Tibial nerve (tissue), 4 donors: ENCODE results near the gene MED12L. TPM values are rescaled to one million over a fixed set of nuclear protein-coding genes. Genes with fewer than 3 reads are reported as not detected.

ENCODE experiments used
- DNase-seq, 2 donors: peaks; one replicate each; pipeline ENCODE4 v3.0.0-alpha.2; 2019; ENCODE audit warnings: low spot score in 2 of 2
- H3K27ac ChIP-seq, 4 donors: fragments of 200-600 bp; sonication (generic) in 3 of 4; one replicate each; pipeline ENCODE4 v1.5.1; 2017 to 2019; ENCODE audit warnings: mild to moderate bottlenecking in 1 of 4
- H3K27me3 ChIP-seq, 2 donors: fragments of 200-600 bp; sonication (generic) in 1 of 2; one replicate each; pipeline versions ENCODE4 v1.5.1 to v1.6.0; 2017 to 2019
- H3K36me3 ChIP-seq, 3 donors: fragments of 200-600 bp; sonication (generic); one replicate each; pipeline ENCODE4 v1.5.1; 2018 to 2019
- H3K4me1 ChIP-seq, 4 donors: fragments of 200-600 bp; sonication (generic) in 3 of 4; one replicate each; pipeline ENCODE4 v1.5.1; 2017 to 2019
- H3K4me3 ChIP-seq, 4 donors: fragments of 200-600 bp; sonication (generic) in 3 of 4; one replicate each; pipeline ENCODE4 v1.5.1; 2017 to 2019; ENCODE audit warnings: mild to moderate bottlenecking in 1 of 4, moderate library complexity in 1 of 4
- H3K9me3 ChIP-seq, 4 donors: fragments of 200-600 bp; sonication (generic) in 3 of 4; one replicate each; pipeline ENCODE4 v1.5.1; 2017 to 2019
- EP300 ChIP-seq, 2 donors: sonication (generic); formaldehyde crosslinking; IDR thresholded peaks; one replicate each; pipeline ENCODE4 v1.6.1; 2017; ENCODE audit warnings: antibody characterized with exemption in 2 of 2, mild to moderate bottlenecking in 1 of 2
- POLR2A ChIP-seq, 2 donors: fragments of 450-650 bp; IDR thresholded peaks; one replicate each; pipeline ENCODE4 v1.6.1; 2017; ENCODE audit warnings: antibody characterized with exemption in 2 of 2, mild to moderate bottlenecking in 2 of 2, moderate library complexity in 2 of 2
- WGBS, 2 donors: methylation state at CpG; one replicate each; pipeline ENCODE4 v1.1.5; 2018; 5-methylcytosine and 5-hydroxymethylcytosine counted together
- total RNA-seq, 4 donors: library from RNA; depleted of rRNA; stranded (reverse); fragments of >200 nt; gene quantifications; one replicate each; pipeline ENCODE4 v1.1.0, GENCODE V29; 2016
- TF ChIP-seq, protein P1 (sequence below), 5 experiments: fragments of 200-600 bp in 3 of 5; fragments of 450-650 bp in 2 of 5; sonication (generic) in 3 of 5; IDR thresholded peaks; one replicate each; pipeline ENCODE4 v1.5.1; 2016 to 2019; ENCODE audit warnings: antibody characterized with exemption in 5 of 5, mild to moderate bottlenecking in 3 of 5, moderate library complexity in 2 of 5

MED12L gene
- total RNA-seq, 4 donors from 2014 or later: 1.2 to 5.9 (median 2.4) TPM

DNA sequence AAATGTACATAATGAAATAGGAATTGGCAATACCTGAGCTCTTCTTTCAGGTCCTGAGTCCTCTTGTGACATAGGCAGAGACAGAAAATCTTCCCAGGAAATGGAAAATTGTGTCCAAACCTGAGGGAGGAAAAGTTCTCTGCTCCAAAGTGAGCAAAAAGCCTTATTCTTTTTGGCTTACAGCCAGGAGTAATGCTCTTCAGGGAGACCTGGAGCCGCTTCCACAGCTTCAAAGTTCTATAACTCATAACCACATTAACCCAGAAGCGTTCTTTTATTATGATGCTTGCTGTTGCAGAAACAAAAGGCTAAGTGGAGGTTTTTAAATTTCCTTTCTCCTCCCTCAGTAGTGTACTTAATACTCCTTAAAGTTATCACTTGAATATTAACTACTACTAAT lies 374.8 kb downstream of the MED12L start:
- no peaks in the 10 kb centered on the region for H3K36me3 ChIP-seq
- WGBS, 2 donors: 67 to 70% methylated on average over 2 of the region's 2 CpGs
- peak overlapping the region in 2 of 4 donors; percentile 50 to 52 for H3K4me3 ChIP-seq
- peaks cover 0 to 15% of the 10 kb centered on the region in 2 donors for H3K27me3 ChIP-seq
- DNase-seq: no peak
- peaks cover 0 to 11% (median 0%) of the 10 kb centered on the region in 4 donors for H3K4me1 ChIP-seq
- no peak for TF ChIP-seq EP300 (IDR thresholded peaks at IDR 0.05)
- TF ChIP-seq, protein P1, sequence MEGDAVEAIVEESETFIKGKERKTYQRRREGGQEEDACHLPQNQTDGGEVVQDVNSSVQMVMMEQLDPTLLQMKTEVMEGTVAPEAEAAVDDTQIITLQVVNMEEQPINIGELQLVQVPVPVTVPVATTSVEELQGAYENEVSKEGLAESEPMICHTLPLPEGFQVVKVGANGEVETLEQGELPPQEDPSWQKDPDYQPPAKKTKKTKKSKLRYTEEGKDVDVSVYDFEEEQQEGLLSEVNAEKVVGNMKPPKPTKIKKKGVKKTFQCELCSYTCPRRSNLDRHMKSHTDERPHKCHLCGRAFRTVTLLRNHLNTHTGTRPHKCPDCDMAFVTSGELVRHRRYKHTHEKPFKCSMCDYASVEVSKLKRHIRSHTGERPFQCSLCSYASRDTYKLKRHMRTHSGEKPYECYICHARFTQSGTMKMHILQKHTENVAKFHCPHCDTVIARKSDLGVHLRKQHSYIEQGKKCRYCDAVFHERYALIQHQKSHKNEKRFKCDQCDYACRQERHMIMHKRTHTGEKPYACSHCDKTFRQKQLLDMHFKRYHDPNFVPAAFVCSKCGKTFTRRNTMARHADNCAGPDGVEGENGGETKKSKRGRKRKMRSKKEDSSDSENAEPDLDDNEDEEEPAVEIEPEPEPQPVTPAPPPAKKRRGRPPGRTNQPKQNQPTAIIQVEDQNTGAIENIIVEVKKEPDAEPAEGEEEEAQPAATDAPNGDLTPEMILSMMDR (IDR thresholded peaks at IDR 0.05): no peak
- no peak overlapping the region for H3K27ac ChIP-seq
- H3K9me3 ChIP-seq: no peaks in the 10 kb centered on the region

DNA sequence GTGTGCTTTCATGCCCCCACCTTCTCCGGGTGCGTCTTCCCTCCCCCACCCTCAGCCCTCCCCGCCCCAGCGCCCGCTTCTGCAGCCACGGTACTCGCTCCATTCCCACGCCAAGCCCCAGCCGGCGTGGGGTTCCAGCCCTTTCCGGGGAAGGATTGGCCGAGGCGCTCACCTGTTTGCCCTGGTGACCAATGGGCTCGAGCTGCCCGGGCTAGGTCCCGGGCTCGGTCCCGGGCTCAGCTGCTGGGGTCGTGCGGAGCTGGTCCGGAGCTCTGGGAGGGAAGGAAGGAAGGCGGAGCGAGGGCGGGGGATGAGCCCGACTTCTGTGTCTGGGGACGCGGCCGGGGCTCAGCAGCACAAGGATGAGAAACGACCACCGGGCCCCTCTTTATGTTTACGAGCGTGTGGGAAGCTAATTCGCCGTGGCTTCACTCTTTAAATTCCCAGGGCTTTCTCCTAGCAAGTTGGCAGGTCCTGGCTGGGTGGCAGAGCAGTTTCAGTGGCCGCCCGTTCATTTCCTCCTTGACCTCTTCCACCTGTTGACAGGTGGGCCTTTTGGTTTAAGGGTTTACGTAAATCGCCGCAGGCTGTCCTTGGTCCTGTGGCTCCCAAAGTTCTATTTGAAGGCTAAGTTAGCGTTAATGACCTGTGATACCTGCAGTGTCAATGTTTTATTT lies 375.4 kb downstream of the MED12L start, which contains the start of gene IGSF10:
IGSF10 (minus strand) TSS at position 288 of the 677 bp plus-strand sequence. CDS start 2,352 bp downstream, outside the sequence.
- DNase-seq: no peak
- 11 to 13% methylated on average over 32 to 40 of the region's 40 CpGs for WGBS, 2 donors
- no peaks in the 10 kb centered on the region for H3K36me3 ChIP-seq
- peaks cover 0 to 11% (median 0%) of the 10 kb centered on the region in 4 donors for H3K4me1 ChIP-seq
- H3K9me3 ChIP-seq: no peaks in the 10 kb centered on the region
- H3K27ac ChIP-seq: no peak within 1 kb of the TSS
- no peak for TF ChIP-seq POLR2A (IDR thresholded peaks at IDR 0.05)
- TF ChIP-seq, protein P1 (IDR thresholded peaks at IDR 0.05): no peak
- TF ChIP-seq EP300 (IDR thresholded peaks at IDR 0.05): no peak
- H3K4me3 ChIP-seq: peak within 1 kb of the TSS; percentile 22 to 52 (median 46)
- H3K27me3 ChIP-seq: peaks cover 0 to 15% of the 10 kb centered on the region in 2 donors

DNA sequence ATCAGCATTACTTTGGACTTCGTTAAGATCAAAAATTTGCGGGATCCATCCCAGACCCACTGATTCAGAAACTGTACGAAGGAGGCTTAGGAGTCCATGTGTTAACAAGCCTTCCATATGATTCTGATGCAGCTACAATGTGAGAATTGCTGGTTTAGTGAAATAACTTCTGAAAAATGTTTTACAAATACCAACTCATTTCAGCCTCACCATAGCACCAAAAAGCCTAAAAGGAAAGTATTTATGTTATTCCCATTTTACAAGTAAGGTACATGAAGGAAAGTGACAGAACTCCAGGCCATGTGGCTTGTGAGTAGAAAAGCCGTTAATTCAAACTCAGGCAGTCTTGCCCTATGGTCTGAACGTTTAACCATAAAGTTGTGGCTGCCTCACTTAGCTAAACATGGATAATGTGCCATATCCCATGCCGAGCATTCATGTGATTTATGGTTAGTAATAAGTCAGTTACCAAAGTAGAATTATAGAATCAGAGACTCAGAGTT lies 376.9 kb downstream of the MED12L start:
- Histone ChIP-seq H3K36me3 (no peaks in the 10 kb centered on the region), H3K27me3 (peaks cover 0 to 15% of the 10 kb centered on the region in 2 donors), H3K4me1 (peaks cover 0 to 11% (median 0%) of the 10 kb centered on the region in 4 donors), H3K4me3 (no peak overlapping the region), H3K27ac (no peak overlapping the region), H3K9me3 (no peaks in the 10 kb centered on the region)
- TF ChIP-seq EP300 (IDR thresholded peaks at IDR 0.05): no peak
- WGBS, 2 donors: 86 to 93% methylated on average over 6 of the region's 6 CpGs
- no peak for DNase-seq

DNA sequence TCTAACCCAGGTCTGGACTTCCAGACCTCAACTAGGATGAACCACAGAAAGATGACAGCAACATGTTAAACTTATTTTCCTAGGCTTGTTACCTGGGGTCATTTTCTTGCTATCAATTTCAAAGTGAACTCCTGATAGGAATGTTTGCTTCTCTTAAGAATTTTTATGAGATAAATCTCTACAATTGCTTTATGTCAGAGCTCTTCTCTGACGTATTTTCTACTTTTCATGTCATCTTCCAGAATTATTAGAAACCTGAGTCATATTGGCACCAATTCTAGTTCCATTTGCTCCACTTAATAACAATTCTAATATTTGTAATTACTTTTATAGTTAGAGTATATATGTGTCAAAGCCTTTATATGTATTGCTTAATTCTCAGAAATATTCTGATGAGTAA lies 377.5 kb downstream of the MED12L start:
- Histone ChIP-seq H3K27ac (no peak overlapping the region), H3K36me3 (no peaks in the 10 kb centered on the region), H3K27me3 (peaks cover 0 to 15% of the 10 kb centered on the region in 2 donors), H3K9me3 (no peaks in the 10 kb centered on the region), H3K4me3 (no peak overlapping the region), H3K4me1 (peaks cover 0 to 11% (median 0%) of the 10 kb centered on the region in 4 donors)
- TF ChIP-seq, protein P1 (IDR thresholded peaks at IDR 0.05): no peak
- TF ChIP-seq EP300 (IDR thresholded peaks at IDR 0.05) (no peak), POLR2A (IDR thresholded peaks at IDR 0.05) (no peak)
- 98% methylated on average over 1 of the region's 1 CpG for WGBS, 2 donors
- no peak for DNase-seq

DNA sequence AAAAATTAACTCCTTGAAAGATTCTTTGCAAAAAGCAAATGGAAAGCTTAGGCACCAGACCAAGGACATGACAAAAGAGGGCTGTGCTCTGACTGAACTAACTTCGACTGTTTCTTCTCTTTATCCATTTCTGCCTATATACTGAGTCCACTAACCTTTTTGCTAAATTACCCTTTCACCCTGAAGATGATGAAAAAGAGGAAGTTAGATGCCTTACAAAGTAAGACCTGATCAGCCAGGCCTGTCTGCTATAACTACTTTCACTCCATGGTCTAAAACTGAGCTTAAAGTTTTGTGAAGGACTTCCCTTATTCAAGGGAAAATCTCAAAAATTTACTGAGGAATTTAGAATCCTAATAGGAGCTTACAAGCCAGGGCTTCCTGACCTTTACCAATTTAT lies 381.6 kb downstream of the MED12L start:
- Histone ChIP-seq H3K9me3 (no peaks in the 10 kb centered on the region), H3K27me3 (peaks cover 0 to 1% of the 10 kb centered on the region in 2 donors), H3K4me3 (no peak overlapping the region), H3K4me1 (no peaks in the 10 kb centered on the region), H3K36me3 (no peaks in the 10 kb centered on the region), H3K27ac (no peak overlapping the region)
- TF ChIP-seq POLR2A (IDR thresholded peaks at IDR 0.05) (no peak), EP300 (IDR thresholded peaks at IDR 0.05) (no peak)
- TF ChIP-seq, protein P1 (IDR thresholded peaks at IDR 0.05): no peak
- WGBS, 2 donors: 68 to 81% methylated on average over 1 of the region's 1 CpG
- no peak for DNase-seq
